Upper lobe of left lung (tissue), 6 donors: ENCODE measurements around the gene WDR41. TPM values are rescaled to one million over a fixed set of nuclear protein-coding genes. Genes with fewer than 3 reads are reported as not detected.

Experiments used
- ATAC-seq, 2 donors: fragments of 200-7000 bp; cut with Tn5 transposase; one replicate each; pipeline ENCODE4 v1.9.1; 2022; ENCODE audit warnings: mild to moderate bottlenecking in 2 of 2, moderate library complexity in 2 of 2; ENCODE audit not compliant: low FRiP score in 2 of 2
- DNase-seq, 2 donors: peaks; one replicate each; pipeline ENCODE4 v3.0.0-alpha.2; 2019 to 2020
- H3K27ac ChIP-seq, 4 donors: fragments of 200-600 bp; sonication (generic); one replicate each; pipeline ENCODE4 v1.5.1; 2016 to 2019
- H3K27me3 ChIP-seq, 4 donors: fragments of 200-600 bp; sonication (generic); one replicate each; pipeline ENCODE4 v1.5.1; 2017 to 2019
- H3K36me3 ChIP-seq, 4 donors: fragments of 200-600 bp; sonication (generic); one replicate each; pipeline ENCODE4 v1.5.1; 2016 to 2019
- H3K4me1 ChIP-seq, 4 donors: fragments of 200-600 bp; sonication (generic); one replicate each; pipeline ENCODE4 v1.5.1; 2018 to 2019
- H3K4me3 ChIP-seq, 4 donors: fragments of 200-600 bp; sonication (generic); one replicate each; pipeline ENCODE4 v1.5.1; 2017 to 2019; ENCODE audit warnings: mild to moderate bottlenecking in 2 of 4, moderate library complexity in 1 of 4
- H3K9me3 ChIP-seq, 4 donors: fragments of 200-600 bp; sonication (generic); one replicate each; pipeline ENCODE4 v1.5.1; 2018 to 2019
- EP300 ChIP-seq, 4 donors: sonication (generic); formaldehyde crosslinking; IDR thresholded peaks; one replicate each; pipeline ENCODE4 v1.5.1; 2017; ENCODE audit warnings: antibody characterized with exemption in 4 of 4, control low read depth in 2 of 4
- POLR2A ChIP-seq, 4 donors: fragments of 450-650 bp; IDR thresholded peaks; one replicate each; pipeline ENCODE4 v1.5.1; 2016 to 2017; ENCODE audit warnings: antibody characterized with exemption in 4 of 4, mild to moderate bottlenecking in 2 of 4
- POLR2AphosphoS5 ChIP-seq, 2 donors: sonication (generic); formaldehyde crosslinking; IDR thresholded peaks; one replicate each; pipeline ENCODE4 v1.5.1; 2017; ENCODE audit warnings: antibody characterized with exemption in 2 of 2
- WGBS, 2 donors: methylation state at CpG; one replicate each; pipeline ENCODE4 v1.1.5; 2017 to 2018; 5-methylcytosine and 5-hydroxymethylcytosine counted together
- total RNA-seq, 6 donors: library from RNA; depleted of rRNA in 4 of 6; stranded (reverse); fragments of >200 nt in 4 of 6; gene quantifications; one replicate each; pipeline versions ENCODE4 v1.1.0 to v1.2.1, GENCODE V29; 2016 to 2021
- TF ChIP-seq, protein P1 (sequence below), 6 experiments: fragments of 450-650 bp in 4 of 6; fragments of 200-600 bp in 2 of 6; sonication (generic) in 2 of 6; IDR thresholded peaks; one replicate each; pipeline ENCODE4 v1.5.1; 2016 to 2019; ENCODE audit warnings: antibody characterized with exemption in 6 of 6
- donor health status: DM: no; HTN: no; CAD: no; lungs with moderate emphysema.
- donor health status: DM: no; HTN: yes; CAD: no; lungs with severe emphysema.

WDR41 gene
- total RNA-seq, 6 donors from 2014 or later: 13.9 to 69.9 (median 36.6) TPM

DNA sequence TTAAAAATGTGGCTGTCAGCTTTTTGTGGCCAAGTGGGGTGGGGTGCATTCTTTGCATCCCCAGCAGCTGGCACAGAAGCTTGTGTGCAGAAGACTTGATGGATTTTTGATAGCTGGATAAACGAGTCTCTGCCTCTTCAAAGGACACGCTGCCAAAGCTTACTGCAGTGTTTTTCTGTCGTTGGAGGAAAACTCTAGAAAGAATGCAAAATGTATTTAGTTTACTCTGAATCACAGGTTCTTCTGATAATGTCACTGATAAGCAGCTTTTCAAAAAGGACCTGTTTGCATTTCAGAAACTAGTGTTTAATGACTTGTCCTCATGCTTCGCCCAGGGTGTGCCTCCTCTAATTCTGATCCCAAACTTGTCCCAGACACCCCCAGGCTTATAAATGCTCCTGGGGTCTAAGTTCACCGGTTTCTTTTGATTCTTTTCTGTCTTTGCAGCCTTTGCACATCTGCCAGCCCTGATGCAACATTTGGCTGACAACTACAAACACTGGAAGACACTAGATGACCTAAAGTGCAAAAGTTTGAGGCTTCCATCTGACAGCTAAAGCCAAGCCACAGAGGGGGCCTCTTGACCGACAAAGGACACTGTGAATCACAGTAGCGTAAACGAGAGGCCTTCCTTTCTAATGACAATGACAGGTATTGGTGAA is 66.0 kb downstream of the WDR41 start:
- no peak for TF ChIP-seq EP300 (IDR thresholded peaks at IDR 0.05)
- TF ChIP-seq, protein P1, sequence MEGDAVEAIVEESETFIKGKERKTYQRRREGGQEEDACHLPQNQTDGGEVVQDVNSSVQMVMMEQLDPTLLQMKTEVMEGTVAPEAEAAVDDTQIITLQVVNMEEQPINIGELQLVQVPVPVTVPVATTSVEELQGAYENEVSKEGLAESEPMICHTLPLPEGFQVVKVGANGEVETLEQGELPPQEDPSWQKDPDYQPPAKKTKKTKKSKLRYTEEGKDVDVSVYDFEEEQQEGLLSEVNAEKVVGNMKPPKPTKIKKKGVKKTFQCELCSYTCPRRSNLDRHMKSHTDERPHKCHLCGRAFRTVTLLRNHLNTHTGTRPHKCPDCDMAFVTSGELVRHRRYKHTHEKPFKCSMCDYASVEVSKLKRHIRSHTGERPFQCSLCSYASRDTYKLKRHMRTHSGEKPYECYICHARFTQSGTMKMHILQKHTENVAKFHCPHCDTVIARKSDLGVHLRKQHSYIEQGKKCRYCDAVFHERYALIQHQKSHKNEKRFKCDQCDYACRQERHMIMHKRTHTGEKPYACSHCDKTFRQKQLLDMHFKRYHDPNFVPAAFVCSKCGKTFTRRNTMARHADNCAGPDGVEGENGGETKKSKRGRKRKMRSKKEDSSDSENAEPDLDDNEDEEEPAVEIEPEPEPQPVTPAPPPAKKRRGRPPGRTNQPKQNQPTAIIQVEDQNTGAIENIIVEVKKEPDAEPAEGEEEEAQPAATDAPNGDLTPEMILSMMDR (IDR thresholded peaks at IDR 0.05): no peak
- no peak for TF ChIP-seq POLR2A (IDR thresholded peaks at IDR 0.05)
- no peak for TF ChIP-seq POLR2AphosphoS5 (IDR thresholded peaks at IDR 0.05)
- Histone ChIP-seq H3K4me3 (no peak overlapping the region), H3K9me3 (no peaks in the 10 kb centered on the region), H3K4me1 (peaks cover 0 to 7% (median 0%) of the 10 kb centered on the region in 4 donors), H3K36me3 (peaks cover 0 to 28% (median 3%) of the 10 kb centered on the region in 4 donors), H3K27ac (no peak overlapping the region), H3K27me3 (no peaks in the 10 kb centered on the region)
- 51 to 71% methylated on average over 8 of the region's 8 CpGs for WGBS, 2 donors
- peak; percentile 23 to 36 for ATAC-seq
- DNase-seq: no peak

DNA sequence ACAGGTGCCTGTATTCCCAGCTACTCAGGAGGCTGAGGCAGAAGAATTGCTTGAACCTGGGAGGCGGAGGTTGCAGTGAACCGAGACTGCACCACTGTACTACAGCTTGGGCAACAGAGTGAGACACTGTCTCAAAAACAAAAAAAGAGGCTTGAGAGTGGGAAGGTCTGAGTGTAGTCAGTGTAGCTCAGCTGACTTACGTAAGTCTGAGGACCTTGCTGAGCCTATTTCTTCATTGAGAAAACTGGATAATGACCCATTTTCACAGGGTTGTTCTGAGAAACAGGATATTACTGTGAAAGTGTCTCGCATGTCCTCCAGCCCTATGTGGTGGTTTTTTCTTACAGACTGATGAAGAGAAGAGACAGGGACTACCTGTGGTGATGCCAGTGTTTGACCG is 66.7 kb downstream of the WDR41 start:
- Histone ChIP-seq H3K36me3 (peaks cover 0 to 21% (median 3%) of the 10 kb centered on the region in 4 donors), H3K9me3 (no peaks in the 10 kb centered on the region), H3K4me3 (no peak overlapping the region), H3K27ac (no peak overlapping the region), H3K27me3 (no peaks in the 10 kb centered on the region), H3K4me1 (peaks cover 0 to 7% (median 0%) of the 10 kb centered on the region in 4 donors)
- ATAC-seq: peak in 1 of 2 donors; percentile 43
- TF ChIP-seq POLR2A (IDR thresholded peaks at IDR 0.05) (no peak), EP300 (IDR thresholded peaks at IDR 0.05) (no peak), POLR2AphosphoS5 (IDR thresholded peaks at IDR 0.05) (no peak)
- TF ChIP-seq, protein P1 (IDR thresholded peaks at IDR 0.05): no peak
- no peak for DNase-seq
- 89 to 91% methylated on average over 5 of the region's 5 CpGs for WGBS, 2 donors

DNA sequence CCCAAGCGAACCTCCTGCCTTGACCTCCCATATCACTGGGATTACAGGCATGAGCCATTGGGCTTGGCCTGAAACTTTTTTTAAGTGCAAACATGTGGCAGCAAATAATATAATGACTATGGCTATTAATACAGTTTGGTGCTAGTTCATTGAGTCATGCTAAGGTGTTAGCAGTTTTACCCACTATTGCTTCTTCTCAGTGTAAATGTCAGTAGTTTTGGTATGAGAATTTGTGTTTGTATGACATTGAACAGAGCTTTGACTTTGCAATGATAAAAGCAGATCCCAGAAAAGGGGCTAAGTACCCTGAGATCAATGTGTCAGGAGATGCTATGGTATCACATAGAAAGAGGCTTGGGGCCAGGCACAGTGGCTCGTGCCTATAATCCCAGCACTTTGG is 67.2 kb downstream of the WDR41 start:
- Histone ChIP-seq H3K36me3 (peaks cover 0 to 16% (median 2%) of the 10 kb centered on the region in 4 donors), H3K27ac (no peak overlapping the region), H3K4me1 (peaks cover 0 to 7% (median 0%) of the 10 kb centered on the region in 4 donors), H3K9me3 (no peaks in the 10 kb centered on the region), H3K4me3 (no peak overlapping the region), H3K27me3 (no peaks in the 10 kb centered on the region)
- WGBS, 2 donors: 89 to 100% methylated on average over 2 of the region's 2 CpGs
- no peak for TF ChIP-seq POLR2A (IDR thresholded peaks at IDR 0.05)
- TF ChIP-seq, protein P1 (IDR thresholded peaks at IDR 0.05): no peak
- TF ChIP-seq EP300 (IDR thresholded peaks at IDR 0.05): no peak
- TF ChIP-seq POLR2AphosphoS5 (IDR thresholded peaks at IDR 0.05): no peak
- DNase-seq (no peak), ATAC-seq (no peak)

DNA sequence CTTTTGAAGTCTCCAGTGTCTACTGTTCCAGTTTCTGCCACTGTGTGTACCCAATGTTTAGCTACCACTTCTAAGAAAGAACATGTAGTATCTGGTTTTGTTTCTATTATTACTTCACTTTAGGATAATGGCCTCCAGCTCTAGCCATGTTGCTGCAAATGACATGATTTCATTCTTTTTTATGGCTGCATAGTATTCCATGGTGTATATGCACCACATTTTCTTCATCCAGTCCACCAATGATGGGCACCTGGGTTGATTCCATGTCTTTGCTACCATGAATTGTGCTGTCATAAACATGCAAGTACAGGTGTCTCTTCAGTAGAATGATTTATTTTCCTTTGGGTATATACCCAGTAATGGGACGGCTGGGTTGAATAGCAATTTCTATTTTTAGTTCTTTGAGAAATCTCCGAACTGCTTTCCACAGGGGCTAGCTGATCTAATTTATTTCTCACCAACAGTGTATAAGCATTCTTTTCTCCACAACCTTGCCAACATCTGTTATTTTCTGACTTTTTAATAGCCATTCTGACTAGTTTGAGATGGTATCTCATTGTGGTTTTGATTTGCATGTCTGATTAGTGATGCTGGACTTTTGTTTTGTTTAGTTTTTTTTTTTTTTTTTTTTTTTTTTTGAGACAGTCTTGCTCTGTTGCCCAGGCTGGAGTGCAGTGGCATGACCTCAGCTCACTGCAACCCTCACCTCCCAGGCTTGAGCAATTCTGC is 68.9 kb downstream of the WDR41 start:
- H3K36me3 ChIP-seq: peaks cover 0 to 16% (median 1%) of the 10 kb centered on the region in 4 donors
- H3K4me1 ChIP-seq: peaks cover 0 to 5% (median 1%) of the 10 kb centered on the region in 4 donors
- 84 to 88% methylated on average over 2 of the region's 2 CpGs for WGBS, 2 donors
- TF ChIP-seq POLR2A (IDR thresholded peaks at IDR 0.05): no peak
- H3K27me3 ChIP-seq: no peaks in the 10 kb centered on the region
- DNase-seq: no peak
- H3K27ac ChIP-seq: no peak overlapping the region
- no peak overlapping the region for H3K4me3 ChIP-seq
- no peak for ATAC-seq
- no peaks in the 10 kb centered on the region for H3K9me3 ChIP-seq

GRCh38 chr5:77420940-77421339 is 71.2 kb downstream of the WDR41 start:
- ATAC-seq: no peak

More at GRCh38 chr5:77420940-77421339, 71.2 kb downstream of the WDR41 start:
- no peaks in the 10 kb centered on the region for H3K27me3 ChIP-seq
- TF ChIP-seq POLR2A (IDR thresholded peaks at IDR 0.05) (no peak), EP300 (IDR thresholded peaks at IDR 0.05) (no peak), POLR2AphosphoS5 (IDR thresholded peaks at IDR 0.05) (no peak)
- TF ChIP-seq, protein P1 (IDR thresholded peaks at IDR 0.05): no peak
- peaks cover 0 to 10% (median 1%) of the 10 kb centered on the region in 4 donors for H3K36me3 ChIP-seq
- H3K4me1 ChIP-seq: peaks cover 0 to 2% (median 0%) of the 10 kb centered on the region in 4 donors
- H3K4me3 ChIP-seq: no peak overlapping the region
- H3K9me3 ChIP-seq: no peaks in the 10 kb centered on the region
- H3K27ac ChIP-seq: no peak overlapping the region
- 65 to 86% methylated on average over 3 of the region's 3 CpGs for WGBS, 2 donors
- no peak for DNase-seq
